Right hindlimb (tissue), 1 donor: ENCODE results near the gene AREL1.

ENCODE experiments used
- DNase-seq: peaks from one replicate; pipeline ENCODE4 v3.0.0-alpha.2; 2018

The AREL1 gene

DNA sequence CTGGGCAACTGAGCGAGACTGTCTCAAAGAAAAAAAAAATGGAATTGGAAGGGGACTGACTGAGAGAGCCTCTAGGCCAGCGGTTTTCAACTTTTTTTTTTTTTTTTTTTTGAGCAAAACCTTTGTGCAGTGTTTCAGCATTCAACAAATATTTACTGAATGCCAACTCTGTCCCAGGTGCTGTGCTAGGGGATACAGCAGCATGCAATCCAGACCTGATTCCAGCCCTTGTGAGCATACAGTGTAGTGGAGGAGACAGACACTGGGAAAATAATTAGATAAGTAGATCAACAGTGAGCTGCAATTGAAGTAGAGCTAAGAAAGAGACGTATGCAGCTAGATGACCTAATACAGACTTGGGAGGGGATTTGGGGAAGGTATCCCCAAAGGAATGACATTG is 77.0 kb downstream of the AREL1 start:
- no peak for DNase-seq

DNA sequence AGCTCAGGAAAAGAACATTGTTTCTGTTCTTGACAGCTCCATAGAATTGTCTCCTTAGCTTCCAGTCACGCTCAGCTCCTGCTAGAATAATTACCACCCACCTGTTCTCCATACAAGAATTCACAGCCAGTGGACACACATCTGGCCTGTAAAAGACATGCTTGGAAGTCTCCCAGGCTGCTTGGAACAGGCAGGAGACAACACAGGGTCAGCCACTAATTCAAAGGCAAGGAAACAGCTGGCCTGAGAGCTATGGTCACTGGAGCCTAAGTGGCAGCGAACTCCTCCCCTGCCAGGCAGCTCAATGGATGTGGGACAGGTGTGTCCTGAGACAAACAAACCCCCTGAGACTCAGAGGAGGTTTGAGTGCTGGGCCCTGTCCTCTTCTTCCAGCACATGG is 77.9 kb downstream of the AREL1 start:
- peak; percentile 85 for DNase-seq

DNA sequence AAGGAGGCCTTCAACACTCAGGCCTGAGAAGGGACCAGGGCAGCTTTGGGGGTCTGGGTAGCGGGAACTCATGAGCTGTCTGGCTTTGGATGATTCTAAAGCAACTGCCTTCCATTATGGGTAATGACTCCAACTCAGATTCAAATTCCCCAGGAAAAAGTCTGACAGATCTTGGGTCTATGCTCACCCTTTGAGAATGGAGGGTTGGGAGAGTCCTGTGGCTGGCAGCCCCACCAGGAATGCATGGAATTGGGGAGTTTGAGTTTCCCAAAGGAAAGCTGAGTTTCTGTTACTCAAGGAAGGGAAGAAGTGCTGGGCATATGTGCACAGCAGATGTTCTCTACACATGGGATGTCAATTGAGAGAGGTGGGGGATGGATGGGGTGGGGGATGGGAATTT is 78.4 kb downstream of the AREL1 start:
- no peak for DNase-seq

DNA sequence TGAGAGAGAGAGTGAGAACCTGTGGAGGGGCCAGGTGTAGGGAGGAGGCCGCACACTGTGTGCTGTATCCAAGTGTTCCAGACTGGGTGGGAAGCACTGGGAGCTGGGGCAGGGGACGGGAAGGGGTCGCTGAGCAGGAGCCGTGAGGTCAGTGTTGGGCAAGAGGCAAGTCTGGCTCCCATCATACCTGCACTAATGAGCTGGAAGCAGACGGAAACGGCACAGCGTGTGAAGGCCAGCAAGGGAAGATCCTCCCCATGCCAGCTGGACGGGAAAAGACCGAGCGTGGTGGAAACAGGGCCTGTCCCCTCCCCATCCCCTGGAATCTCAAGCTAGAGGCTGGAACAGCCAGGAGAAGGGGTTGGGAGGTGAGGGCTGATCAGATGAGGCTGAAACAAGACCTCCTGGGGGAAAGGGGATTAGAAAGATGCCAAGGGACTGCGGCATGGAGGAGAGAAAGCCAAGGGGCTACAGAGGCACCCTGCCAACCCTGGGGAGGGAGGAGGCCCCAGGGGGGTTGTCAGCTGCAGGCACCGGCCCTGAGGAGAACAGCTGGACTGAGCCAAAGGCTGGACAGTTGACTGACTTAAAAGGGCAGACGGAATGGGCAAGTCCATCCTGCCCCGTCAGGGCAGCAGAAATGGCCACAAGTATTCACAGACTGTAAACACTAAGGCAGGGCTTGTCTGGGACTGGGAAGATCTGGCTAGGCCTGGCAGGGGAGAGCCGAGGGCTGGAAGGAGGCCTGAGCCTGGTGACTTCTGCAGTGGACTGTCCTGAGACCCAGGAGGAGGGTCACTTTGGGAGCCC is 81.8 kb downstream of the AREL1 start:
- peak; percentile 75 for DNase-seq

DNA sequence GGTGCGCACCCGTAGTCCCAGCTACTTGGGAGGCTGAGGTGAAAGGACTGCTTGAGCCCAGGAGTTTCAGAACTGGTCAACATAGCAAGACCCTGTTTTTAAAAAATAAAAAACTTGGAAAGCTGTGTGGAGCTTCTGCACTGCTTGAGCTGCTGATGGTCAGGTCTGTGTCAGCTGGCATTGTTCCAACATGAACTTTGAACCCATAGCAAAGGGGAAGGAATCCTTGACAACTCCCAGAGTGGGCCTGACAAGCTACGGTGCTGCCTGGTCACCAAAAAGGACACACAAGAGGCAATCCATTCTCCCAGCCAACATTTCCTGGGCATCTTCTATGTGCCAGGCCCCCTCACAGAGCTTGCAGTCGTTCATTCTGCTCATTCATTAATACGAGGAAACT is 84.5 kb downstream of the AREL1 start:
- no peak for DNase-seq

DNA sequence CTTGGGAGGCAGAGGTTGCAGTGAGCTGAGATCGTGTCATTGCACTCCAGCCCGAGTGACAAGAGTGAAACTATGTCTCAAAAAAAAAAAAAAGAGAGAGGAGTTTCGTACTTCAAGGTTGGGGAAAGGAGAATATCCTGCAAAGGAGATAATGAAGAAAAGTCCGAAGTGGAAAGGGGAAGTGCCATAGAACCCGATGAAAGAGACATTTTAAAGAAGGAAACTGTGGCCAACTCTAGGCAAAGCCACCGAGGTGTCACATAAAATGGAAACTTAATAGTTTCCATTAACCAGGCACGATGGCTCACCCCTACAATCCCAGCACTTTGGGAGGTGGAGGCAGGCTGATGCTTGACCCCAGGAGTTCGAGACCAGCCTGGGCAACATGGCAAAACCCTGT is 85.8 kb downstream of the AREL1 start:
- no peak for DNase-seq

DNA sequence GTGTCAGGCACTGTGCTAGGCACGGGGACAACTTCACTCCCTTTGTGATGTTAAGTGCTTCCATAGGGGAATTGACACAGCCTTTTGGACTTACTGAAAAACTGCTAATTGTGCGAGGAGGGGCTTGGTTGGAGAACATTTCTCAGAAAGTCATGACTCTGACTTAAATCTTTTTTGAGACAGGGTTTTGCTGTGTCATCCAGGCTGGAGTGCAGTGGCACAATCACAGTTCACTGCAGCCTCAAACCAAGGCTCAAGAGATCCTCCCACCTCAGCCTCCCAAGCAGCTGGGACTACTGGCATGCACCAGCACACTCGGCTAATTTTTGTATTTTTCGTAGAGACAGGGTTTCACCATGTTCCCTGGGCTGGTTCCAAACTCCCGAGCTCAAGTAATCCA is 90.6 kb downstream of the AREL1 start:
- no peak for DNase-seq

DNA sequence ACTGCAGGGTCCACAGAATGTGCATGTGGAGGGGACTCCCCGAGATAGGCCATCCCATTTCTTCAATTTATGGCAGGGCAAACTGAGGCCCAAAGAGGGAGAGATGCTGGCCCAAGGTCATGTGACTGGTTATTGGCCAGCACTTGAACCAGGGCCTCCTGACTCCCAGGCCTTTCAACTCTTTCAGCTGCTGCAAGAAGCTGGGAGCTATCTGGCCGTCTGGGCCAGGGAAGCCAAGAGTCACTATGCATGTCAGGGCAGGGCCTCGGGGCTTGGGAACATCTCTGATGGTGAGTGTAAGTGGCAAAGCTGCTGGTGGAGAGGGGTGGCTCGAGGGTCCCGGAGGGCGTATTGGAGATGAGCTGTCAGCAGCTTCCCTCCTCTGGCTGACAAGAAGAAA is 91.3 kb downstream of the AREL1 start:
- DNase-seq = no peak

DNA sequence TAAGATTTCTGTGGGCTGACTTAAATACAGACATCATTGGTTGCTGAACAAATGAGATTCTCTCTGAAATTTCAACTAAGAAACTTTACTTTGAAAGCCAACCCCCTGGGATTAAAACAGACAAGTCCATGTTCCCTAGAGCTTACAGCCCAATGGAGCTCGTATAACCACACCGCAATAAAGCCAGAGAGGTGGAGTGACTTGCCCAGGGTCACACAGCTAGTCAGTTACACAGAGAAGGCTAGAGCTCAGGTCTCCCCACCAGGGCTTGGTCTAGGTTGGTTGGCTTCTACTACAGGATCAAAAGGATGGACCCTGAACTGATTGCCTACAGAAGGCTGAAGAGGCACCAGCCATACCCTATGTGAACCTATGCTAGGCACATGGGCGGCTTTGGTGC is 92.0 kb downstream of the AREL1 start:
- DNase-seq = no peak

DNA sequence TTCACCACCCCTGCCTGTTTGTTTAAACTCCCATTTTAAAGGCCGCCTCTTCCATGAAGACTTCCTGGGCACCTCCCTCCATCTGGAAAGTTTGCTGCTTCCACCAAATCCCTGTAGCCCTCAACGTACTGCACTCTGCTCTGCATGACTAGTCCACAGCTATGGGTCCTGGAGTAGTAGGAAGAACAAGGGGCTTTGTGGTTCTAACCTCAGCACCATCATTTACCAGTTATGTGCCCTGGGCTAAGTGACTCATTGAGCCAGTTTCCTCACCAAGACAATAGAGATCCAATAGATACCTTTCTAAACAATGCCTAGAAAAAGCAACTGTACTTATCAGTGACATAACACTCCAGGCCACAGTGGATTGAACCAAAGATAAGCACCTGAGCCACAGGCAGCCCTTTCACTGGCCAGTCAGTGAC is 92.4 kb downstream of the AREL1 start:
- no peak for DNase-seq

DNA sequence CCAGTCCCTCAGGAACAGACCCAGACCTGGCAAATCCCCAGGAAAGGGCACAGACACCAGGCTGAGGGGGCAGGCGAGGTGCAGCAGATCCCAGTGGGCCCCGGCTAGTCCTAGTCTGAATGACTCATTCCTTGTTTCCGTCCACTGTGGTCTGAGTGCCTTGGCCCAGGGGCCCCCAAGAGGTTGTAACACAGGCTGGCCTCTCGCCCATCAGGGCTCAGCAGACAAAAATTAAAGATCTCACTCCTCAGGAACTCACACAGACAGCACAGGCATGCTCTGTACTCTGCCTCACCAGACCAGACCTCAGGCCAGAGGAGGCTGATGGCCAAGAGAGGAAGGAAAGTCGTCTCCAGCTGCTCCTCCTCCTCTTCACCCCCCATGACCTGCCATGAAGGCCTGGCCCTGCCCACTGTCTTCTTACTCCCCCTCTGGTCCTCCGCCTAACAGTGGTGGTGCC is 93.2 kb downstream of the AREL1 start:
- peak; percentile 73 for DNase-seq

DNA sequence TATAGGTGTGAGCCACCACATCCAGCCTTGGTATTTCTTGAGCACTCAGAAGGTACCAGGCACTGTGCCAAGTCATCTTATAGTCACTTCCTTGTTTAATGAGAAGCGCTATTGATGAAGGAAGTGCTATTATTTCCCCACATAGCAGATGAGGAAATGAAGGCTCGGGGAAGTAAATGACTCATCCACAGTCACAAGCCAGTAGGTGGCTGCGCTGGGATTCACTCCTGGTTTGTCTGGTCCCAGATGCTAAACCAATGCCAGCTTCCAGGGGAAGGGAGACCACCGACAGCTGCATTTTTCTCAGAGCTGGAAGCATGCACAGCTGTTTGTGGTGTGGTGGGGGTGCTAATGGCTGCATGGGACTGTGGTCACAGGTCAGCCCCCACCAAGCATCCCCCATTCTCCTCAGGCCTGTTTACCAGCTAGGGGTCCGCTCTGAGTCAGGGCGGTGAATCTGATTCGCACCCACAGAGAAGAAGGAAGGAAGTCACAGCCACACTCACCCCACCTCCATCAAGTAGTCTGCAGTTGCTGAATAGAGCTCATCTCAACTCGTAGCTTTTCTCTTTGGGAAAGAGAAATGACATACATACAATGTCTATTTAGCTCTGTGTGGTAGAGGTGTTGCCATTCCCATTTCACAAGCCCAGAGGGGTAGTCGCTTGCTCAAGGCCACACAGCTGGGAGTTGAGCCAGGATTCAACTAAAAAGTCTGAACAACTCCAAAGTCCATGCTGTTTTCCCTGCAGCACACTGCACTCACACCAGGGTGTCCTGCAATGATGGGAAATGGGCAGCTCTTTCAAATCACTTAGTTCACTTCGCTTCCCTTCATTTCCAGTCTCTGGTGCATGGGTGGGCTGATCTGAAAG is 94.6 kb downstream of the AREL1 start:
- no peak for DNase-seq

DNA sequence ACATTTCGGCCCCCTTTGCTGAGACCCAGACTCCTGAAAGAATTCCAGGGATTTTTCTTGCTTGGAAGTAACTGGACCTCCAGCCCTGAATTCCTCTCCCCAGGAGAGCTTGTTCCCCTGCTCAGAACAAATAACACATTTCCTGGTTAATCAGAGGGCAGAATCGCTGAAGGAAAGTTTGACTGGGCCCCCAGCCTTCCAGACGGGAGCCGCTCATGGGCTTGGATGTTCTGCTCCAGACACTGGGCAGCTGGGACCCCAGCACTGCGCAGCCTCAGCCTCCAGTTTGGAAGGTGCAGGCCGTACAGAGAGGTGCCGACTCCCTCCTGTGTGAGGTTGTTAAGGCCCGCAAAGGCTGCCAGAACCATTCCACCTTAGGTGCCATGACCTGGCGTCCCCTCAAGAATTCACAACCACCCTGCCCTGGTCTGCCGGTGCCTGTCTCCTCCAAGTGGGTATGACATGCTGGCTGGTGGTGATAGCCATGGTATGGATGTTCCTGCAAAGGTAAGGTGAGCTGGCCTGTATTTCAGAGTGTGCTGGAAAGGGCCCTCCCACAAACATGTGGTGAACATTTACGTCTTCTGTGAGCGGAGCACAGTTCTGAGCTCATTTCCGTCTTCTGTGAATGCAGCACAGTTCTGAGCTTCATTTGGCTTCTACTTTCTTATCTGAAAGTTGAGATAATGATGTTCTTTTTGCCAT is 95.7 kb downstream of the AREL1 start:
- no peak for DNase-seq

DNA sequence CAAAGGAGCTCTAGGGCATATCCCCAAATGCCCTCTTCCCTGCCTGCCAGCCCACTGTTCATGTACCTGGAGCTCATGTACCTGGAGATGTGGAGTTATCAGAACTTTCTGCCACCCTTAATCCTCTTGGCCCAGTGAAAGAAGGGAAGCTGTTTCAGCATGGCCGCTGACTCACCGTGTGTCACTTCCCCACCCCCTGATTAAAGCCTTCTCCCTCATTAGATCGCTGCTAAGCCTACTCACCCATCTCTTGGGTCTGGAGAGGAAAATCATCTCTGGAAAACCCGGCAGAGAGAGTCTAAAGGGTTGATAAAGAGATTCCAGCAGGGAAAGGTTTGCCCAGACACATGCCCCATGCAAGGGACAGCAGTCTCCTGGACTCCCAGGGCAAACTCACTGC is 96.4 kb downstream of the AREL1 start:
- DNase-seq = no peak

DNA sequence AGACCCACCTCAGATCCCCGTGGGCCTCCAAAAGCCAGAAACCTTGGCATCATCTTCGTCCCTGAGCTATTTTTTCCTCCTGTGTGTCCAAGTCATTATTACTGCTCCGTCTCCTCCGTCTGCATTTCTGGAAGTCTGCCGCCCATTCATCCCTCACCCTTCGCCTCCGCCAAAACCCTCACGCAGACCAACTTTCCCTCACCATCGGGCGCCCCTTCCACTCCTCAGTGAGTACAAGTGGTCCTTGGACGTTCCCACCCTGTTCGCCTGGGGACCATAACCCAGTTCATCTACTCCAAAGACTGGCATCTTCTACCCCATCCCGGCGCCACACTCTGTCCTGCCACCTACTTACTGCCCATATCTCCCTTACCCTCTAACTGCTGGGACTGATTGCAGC is 97.1 kb downstream of the AREL1 start:
- no peak for DNase-seq

DNA sequence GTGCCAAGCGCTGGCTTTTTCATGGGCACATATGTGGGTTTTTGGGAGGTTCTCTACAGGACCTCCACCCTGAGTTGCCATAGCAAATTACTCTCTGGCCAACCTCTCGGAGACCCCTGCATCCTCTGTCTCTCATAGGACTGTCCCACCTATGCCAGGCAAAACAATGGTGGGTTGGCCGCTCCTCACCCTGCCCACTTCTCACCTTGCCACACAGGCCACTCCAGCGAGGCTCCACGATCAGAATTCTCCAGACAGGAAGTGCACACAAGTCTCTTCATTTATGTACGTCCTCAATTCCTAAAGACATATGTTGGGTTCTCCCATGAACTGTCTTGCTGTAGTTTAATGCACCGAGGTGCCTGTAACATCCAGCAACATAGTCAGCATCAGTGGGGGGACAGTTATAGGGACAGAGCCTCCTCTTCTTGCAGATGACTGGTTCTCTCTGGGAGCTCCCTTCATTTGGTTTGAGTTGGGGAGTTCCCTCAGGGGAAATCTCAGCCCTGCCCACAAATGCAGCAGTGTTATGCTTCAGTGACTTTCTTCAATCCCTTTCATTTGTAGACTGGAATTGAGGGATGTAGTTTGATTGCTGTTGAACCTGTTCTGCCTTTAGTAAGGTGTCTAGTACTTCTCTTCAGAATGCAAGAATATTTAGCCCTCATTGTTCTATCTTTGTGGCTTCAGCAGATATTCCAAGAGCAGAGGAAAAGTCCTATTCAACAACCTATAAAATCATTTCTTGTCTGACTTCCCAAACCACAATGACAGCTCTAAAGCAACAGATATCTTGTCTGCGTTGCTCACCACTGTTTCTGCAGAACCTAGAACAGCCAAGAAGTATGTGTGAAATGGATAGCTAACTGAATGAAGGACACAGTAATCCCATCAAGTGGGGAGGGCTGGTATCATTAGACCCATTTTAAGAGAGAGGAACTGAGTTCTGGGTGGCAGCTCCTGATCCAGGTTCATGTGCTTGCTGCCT is 98.1 kb downstream of the AREL1 start:
- no peak for DNase-seq

DNA sequence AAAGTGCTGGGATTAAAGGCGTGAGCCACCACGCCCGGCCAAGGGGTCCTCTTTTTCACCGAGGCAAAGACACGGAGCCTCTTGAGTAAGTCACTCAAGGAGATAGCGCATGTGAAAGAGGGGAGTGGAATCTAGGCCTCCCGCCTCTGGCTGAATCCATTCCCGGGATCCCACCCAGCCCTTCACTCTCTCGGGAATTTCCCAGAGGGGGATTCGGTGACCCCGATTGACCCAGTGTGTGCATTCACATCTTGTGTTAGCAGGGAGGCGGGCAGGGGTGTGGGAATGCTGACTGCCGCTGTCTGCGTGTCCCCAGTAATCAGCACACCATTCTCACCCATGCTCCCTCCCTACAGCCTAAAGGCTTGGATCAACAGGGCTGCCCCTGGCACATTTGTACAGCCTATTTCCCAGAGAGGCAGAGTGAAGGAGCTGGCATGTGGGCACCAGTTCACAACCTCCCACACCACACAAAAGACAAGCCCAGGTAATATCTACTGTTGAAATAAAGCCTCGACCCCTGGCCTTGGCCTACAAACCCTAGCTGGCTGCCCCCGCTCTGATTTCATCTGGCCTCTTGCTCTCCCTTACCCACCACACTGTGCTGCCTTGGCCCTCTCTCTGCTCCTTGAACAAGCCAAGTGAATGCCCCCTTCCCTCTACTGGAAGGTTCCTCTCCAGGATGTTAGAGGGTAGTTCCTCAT is 99.5 kb downstream of the AREL1 start:
- no peak for DNase-seq

DNA sequence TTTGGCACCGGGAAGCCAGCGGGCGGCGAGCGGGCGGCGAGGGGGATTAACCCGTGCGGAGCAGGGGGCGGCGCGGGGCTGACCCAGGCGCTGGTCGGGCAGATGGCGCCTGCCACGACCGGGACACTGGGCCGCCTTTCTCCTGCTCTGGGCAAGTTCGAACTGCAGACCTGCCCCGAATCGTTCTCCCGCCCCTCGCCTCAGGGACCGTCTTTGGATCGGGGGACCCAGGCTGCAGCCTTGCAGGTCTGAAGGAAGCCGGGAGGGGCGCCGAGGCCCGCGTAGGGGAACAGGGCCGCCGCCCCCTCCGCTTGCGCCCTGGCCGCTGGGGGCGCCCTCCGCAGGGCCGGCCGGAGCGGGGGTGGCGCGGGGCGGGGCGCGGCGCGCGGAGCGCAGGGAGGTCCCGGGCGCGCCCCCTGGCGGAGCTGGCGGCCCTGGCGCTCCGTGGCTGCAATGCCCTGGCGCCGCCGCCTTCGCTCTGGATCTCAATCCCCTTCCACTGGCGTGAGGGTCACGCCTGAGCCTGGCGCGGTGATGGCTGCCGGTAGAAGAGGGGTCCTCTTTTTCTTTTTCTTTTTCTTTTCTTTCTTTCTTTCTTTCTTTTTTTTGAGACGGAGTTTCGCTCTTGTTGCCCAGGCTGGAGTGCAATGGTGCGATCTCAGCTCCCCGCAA is 100.4 kb downstream of the AREL1 start:
- DNase-seq = peak; percentile 83

DNA sequence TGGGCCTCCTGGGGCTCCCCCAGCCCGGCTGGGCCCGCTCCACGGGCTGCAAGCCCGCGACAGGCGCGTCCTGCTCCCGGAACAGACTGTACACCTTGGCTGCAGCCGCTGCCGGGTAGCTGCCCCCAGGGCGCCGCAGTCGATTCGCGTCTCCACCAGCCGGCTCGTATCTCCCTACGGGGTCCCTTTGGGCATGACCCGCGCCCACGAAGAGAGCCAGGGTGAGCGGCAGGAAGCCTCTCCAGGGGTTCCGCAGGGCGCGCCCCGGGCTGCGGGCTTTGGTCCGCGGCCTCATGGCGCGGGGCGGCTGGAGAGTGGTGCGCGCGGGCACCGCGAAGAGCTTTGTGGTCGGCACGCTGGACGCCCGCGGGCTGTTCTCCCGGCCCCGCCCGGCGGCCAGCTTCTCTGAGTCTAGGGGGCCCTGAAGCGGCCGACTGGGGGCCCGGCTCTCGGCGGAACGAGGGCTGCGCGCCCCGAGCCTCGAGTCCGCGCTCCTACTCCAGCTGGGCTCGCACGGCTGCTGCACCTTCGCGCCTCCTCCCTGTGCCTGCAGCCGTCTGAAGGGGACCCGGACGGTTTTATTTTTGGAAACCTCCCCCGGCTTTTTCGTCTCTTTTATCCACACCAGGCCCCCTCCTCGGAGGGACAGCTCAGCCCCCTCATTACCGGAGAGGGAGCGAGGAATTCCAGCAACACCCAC is 101.1 kb downstream of the AREL1 start, which contains the start of gene LTBP2:
Gene LTBP2 (minus strand): TSS at position 588 of the 700 bp plus-strand sequence. CDS start 293 bp downstream, at position 295.
- DNase-seq = peak; percentile 79
